Ishikawa (cell line): ENCODE measurements around the gene NCR3LG1.

Experiments
- EGR1 ChIP-seq: IDR thresholded peaks from 2 replicates; pipeline ENCODE4 v1.6.1; 2012
- EP300 ChIP-seq: IDR thresholded peaks from 2 replicates; pipeline ENCODE4 v1.6.1; 2012; ENCODE audit warnings: borderline replicate concordance
- TEAD4 ChIP-seq: IDR thresholded peaks from 2 replicates; pipeline ENCODE4 v1.6.1; 2012

- TF ChIP-seq EGR1 (no peak), TEAD4 (no peak), EP300 (no peak)
Measured at GRCh38 chr11:17410606-17411379, 59.2 kb downstream of the NCR3LG1 start.
